T-cell (primary cell): Measurements from ENCODE around the gene GOLPH3. TPM values are rescaled to one million over a fixed set of nuclear protein-coding genes. Genes with fewer than 3 reads are reported as not detected.

ENCODE experiments used
- ATAC-seq, 4 experiments: fragments of 200-7000 bp in 3 of 4; fragments of 150-1000 bp in 1 of 4; cut with Tn5 transposase; replicated peaks in 1 of 4; 1 replicate in 3 of 4; 2 replicates in 1 of 4; pipeline ENCODE4 v1.10.0; 2021; ENCODE audit warnings: moderate library complexity in 3 of 4, mild to moderate bottlenecking in 2 of 4, moderate number of reproducible peaks in 1 of 4
- CTCF ChIA-PET, 2 donors: fragments of 300-600 bp; sonication (Branson Sonifier 250); formaldehyde crosslinking; loops; one replicate each; lab custom pipeline; 2022; ENCODE audit warnings: antibody characterized with exemption in 2 of 2; lab: Charles Lee
- POLR2A ChIA-PET, 2 donors: fragments of 300-600 bp; sonication (Branson Sonifier 250); formaldehyde crosslinking; loops; one replicate each; lab custom pipeline; 2022; ENCODE audit warnings: antibody characterized with exemption in 2 of 2; lab: Charles Lee
- DNase-seq, 35 experiments: peaks; one replicate each; pipeline versions ENCODE4 v3.0.0 to v3.0.0-alpha.2; 2013 to 2023
- H3K27ac ChIP-seq: one replicate; pipeline ENCODE4 v1.5.1; 2013; ENCODE audit warnings: low read length
- H3K27me3 ChIP-seq, 2 experiments: replicated peaks in 1 of 2; 1 replicate in 1 of 2; 2 replicates in 1 of 2; pipeline versions ENCODE4 v1.6.1 to v1.7.0; 2013; ENCODE audit warnings: low read length in 1 of 2, mixed read lengths in 1 of 2; ENCODE audit not compliant: control insufficient read depth in 2 of 2, insufficient read depth in 2 of 2; ENCODE audit errors: extremely low read depth in 1 of 2
- H3K36me3 ChIP-seq, 2 donors: 1 replicate in 1 of 2; 2 replicates in 1 of 2; pipeline versions ENCODE4 v1.6.1 to v1.7.0; 2013; ENCODE audit warnings: low read length in 1 of 2; ENCODE audit not compliant: control insufficient read depth in 2 of 2, insufficient read depth in 1 of 2; ENCODE audit errors: extremely low read depth in 1 of 2
- H3K4me1 ChIP-seq, 2 experiments: 1 replicate in 1 of 2; 2 replicates in 1 of 2; pipeline versions ENCODE4 v1.6.1 to v1.7.0; 2013; ENCODE audit warnings: low read length in 2 of 2, mixed read lengths in 1 of 2; ENCODE audit not compliant: insufficient read depth in 2 of 2, control insufficient read depth in 1 of 2; ENCODE audit errors: extremely low read depth in 1 of 2
- H3K4me3 ChIP-seq, 2 donors: 1 replicate in 1 of 2; 2 replicates in 1 of 2; pipeline versions ENCODE4 v1.5.1 to v1.7.0; 2013; ENCODE audit warnings: mild to moderate bottlenecking in 2 of 2, low read length in 1 of 2, moderate library complexity in 1 of 2; ENCODE audit not compliant: control insufficient read depth in 1 of 2; ENCODE audit errors: extremely low read depth in 1 of 2
- H3K9me3 ChIP-seq: 2 replicates; pipeline ENCODE4 v1.7.0; 2013
- H3K27ac Mint-ChIP-seq, 2 donors: one replicate each; pipeline ENCODE4 v1.8.0; 2020 to 2021; ENCODE audit warnings: mild to moderate bottlenecking in 2 of 2, mixed read lengths in 2 of 2
- H3K27me3 Mint-ChIP-seq, 2 donors: one replicate each; pipeline ENCODE4 v1.8.0; 2021 to 2022; ENCODE audit warnings: mixed read lengths in 2 of 2
- H3K36me3 Mint-ChIP-seq: one replicate; pipeline ENCODE4 v1.8.0; 2021; ENCODE audit warnings: mixed read lengths
- H3K4me1 Mint-ChIP-seq, 3 donors: one replicate each; pipeline ENCODE4 v1.8.0; 2020 to 2022; ENCODE audit warnings: mixed read lengths in 3 of 3, mild to moderate bottlenecking in 1 of 3
- H3K4me3 Mint-ChIP-seq, 3 donors: one replicate each; pipeline ENCODE4 v1.8.0; 2020 to 2022; ENCODE audit warnings: mild to moderate bottlenecking in 3 of 3, mixed read lengths in 3 of 3, moderate library complexity in 3 of 3
- H3K9me3 Mint-ChIP-seq, 3 donors: one replicate each; pipeline ENCODE4 v1.8.0; 2020 to 2022; ENCODE audit warnings: mixed read lengths in 3 of 3
- WGBS: methylation state at CpG from one replicate; pipeline ENCODE4 v1.1.5; 2013; ENCODE audit warnings: missing lambda C conversion rate; ENCODE audit not compliant: insufficient coverage; 5-methylcytosine and 5-hydroxymethylcytosine counted together
- total RNA-seq, 35 experiments: library from RNA in 6 of 35; stranded (reverse) in 6 of 35; fragments of 120-200 nt in 1 of 35; gene quantifications; one replicate each; pipeline versions ENCODE4 v1.2.1 to v1.2.4 and lab custom pipeline; 2013 to 2026

The GOLPH3 gene
- total RNA-seq, 5 donors from 2014 or later (not counting 1 experiment from before 2014, with no cell fraction given), result 49.3 to 87.6 (median 73.8) TPM

GRCh38 chr5:32090026-32090754 lies 83.9 kb downstream of the GOLPH3 start:
- ChIA-PET POLR2A (no interaction called here), CTCF (interaction anchor here in 1 of 2 donors (0.7 kb wide), 2 partner anchors 21 to 504 kb away, joined by 8 to 12 read pairs; no protein-coding TSS in a partner anchor)
- H3K9me3 ChIP-seq, result no peaks in the 10 kb centered on the region
- no peak overlapping the region for H3K4me3 ChIP-seq
- ATAC-seq (no peak), DNase-seq (no peak)
- Mint-ChIP-seq H3K27ac (no peak overlapping the region), H3K27me3 (no peaks in the 10 kb centered on the region), H3K36me3 (peaks cover 5% of the 10 kb centered on the region), H3K9me3 (no peaks in the 10 kb centered on the region), H3K4me3 (no peak overlapping the region), H3K4me1 (peaks cover 4 to 6% (median 5%) of the 10 kb centered on the region in 3 donors)
- H3K36me3 ChIP-seq, result no peaks in the 10 kb centered on the region
- peaks cover 0 to 5% of the 10 kb centered on the region in 2 experiments for H3K4me1 ChIP-seq
- no peak overlapping the region for H3K27ac ChIP-seq
- H3K27me3 ChIP-seq, result no peaks in the 10 kb centered on the region
- 92% methylated on average over 19 of the region's 24 CpGs for WGBS

- Histone ChIP-seq H3K27ac (no peak overlapping the region), H3K4me3 (no peak overlapping the region), H3K9me3 (no peaks in the 10 kb centered on the region), H3K27me3 (no peaks in the 10 kb centered on the region), H3K4me1 (peaks cover 0 to 5% of the 10 kb centered on the region in 2 experiments), H3K36me3 (no peaks in the 10 kb centered on the region)
- peaks cover 5% of the 10 kb centered on the region for H3K36me3 Mint-ChIP-seq
- ATAC-seq, result no peak
- no peak overlapping the region for H3K27ac Mint-ChIP-seq
- H3K27me3 Mint-ChIP-seq, result no peaks in the 10 kb centered on the region
- H3K9me3 Mint-ChIP-seq, result no peaks in the 10 kb centered on the region
- no peak for DNase-seq
- ChIA-PET CTCF (no interaction called here), POLR2A (no interaction called here)
- 80% methylated on average over 28 of the region's 30 CpGs for WGBS
- H3K4me1 Mint-ChIP-seq, result peaks cover 4 to 6% (median 5%) of the 10 kb centered on the region in 3 donors
- H3K4me3 Mint-ChIP-seq, result no peak overlapping the region
Observed at GRCh38 chr5:32089146-32090000, 84.7 kb downstream of the GOLPH3 start.

- CTCF ChIA-PET, result no interaction called here
- H3K9me3 Mint-ChIP-seq, result no peaks in the 10 kb centered on the region
- WGBS, result 89% methylated on average over 9 of the region's 12 CpGs
- POLR2A ChIA-PET, result no interaction called here
- H3K36me3 ChIP-seq, result no peaks in the 10 kb centered on the region
- H3K27ac ChIP-seq, result no peak overlapping the region
- no peaks in the 10 kb centered on the region for H3K27me3 ChIP-seq
- no peak overlapping the region for H3K4me3 ChIP-seq
- peaks cover 2 to 4% (median 3%) of the 10 kb centered on the region in 3 donors for H3K4me1 Mint-ChIP-seq
- DNase-seq (no peak), ATAC-seq (no peak)
- peaks cover 0 to 3% of the 10 kb centered on the region in 2 experiments for H3K4me1 ChIP-seq
- H3K27me3 Mint-ChIP-seq, result no peaks in the 10 kb centered on the region
- H3K36me3 Mint-ChIP-seq, result peaks cover 5% of the 10 kb centered on the region
- no peaks in the 10 kb centered on the region for H3K9me3 ChIP-seq
- no peak overlapping the region for H3K4me3 Mint-ChIP-seq
- no peak overlapping the region for H3K27ac Mint-ChIP-seq
Observed at GRCh38 chr5:32088214-32088613, 85.9 kb downstream of the GOLPH3 start.

- Mint-ChIP-seq H3K9me3 (no peaks in the 10 kb centered on the region), H3K4me3 (no peak overlapping the region), H3K36me3 (peaks cover 5% of the 10 kb centered on the region), H3K27ac (no peak overlapping the region), H3K4me1 (no peaks in the 10 kb centered on the region), H3K27me3 (no peaks in the 10 kb centered on the region)
- Histone ChIP-seq H3K27me3 (no peaks in the 10 kb centered on the region), H3K36me3 (no peaks in the 10 kb centered on the region), H3K4me3 (no peak overlapping the region), H3K27ac (no peak overlapping the region), H3K4me1 (no peaks in the 10 kb centered on the region), H3K9me3 (no peaks in the 10 kb centered on the region)
- no peak for DNase-seq
- ATAC-seq, result no peak
- 91% methylated on average over 20 of the region's 24 CpGs for WGBS
- ChIA-PET CTCF (interaction anchor here in 1 of 2 donors (0.6 kb wide), 1 partner anchor 8 kb away, joined by 3 read pairs; no protein-coding TSS in a partner anchor), POLR2A (no interaction called here)
Observed at GRCh38 chr5:32087086-32088082, 86.7 kb downstream of the GOLPH3 start.

- no peak overlapping the region for H3K27ac Mint-ChIP-seq
- no peak for ATAC-seq
- H3K4me3 ChIP-seq, result no peak overlapping the region
- ChIA-PET POLR2A (no interaction called here), CTCF (interaction anchor here in 1 of 2 donors (1.0 kb wide), 1 partner anchor 9 kb away, joined by 4 read pairs; no protein-coding TSS in a partner anchor)
- H3K4me1 Mint-ChIP-seq, result no peaks in the 10 kb centered on the region
- H3K27me3 ChIP-seq, result no peaks in the 10 kb centered on the region
- no peak for DNase-seq
- H3K36me3 ChIP-seq, result no peaks in the 10 kb centered on the region
- H3K27ac ChIP-seq, result no peak overlapping the region
- no peaks in the 10 kb centered on the region for H3K9me3 ChIP-seq
- WGBS, result 57% methylated on average over 2 of the region's 10 CpGs
- peaks cover 5% of the 10 kb centered on the region for H3K36me3 Mint-ChIP-seq
- H3K27me3 Mint-ChIP-seq, result no peaks in the 10 kb centered on the region
- H3K9me3 Mint-ChIP-seq, result no peaks in the 10 kb centered on the region
- no peak overlapping the region for H3K4me3 Mint-ChIP-seq
- H3K4me1 ChIP-seq, result no peaks in the 10 kb centered on the region
Observed at GRCh38 chr5:32083981-32084430, 90.1 kb downstream of the GOLPH3 start.
